CD4-positive, alpha-beta T cell treated with Interleukin-21 for 1 hour (primary cell): ENCODE data around the gene SIK2.

Source experiments
- DNase-seq: peaks from one replicate; pipeline ENCODE4 v3.0.0-alpha.2; 2020

The SIK2 gene

GRCh38 chr11:111601979-111602864 is at the start of gene SIK2:
TSS of gene SIK2 (plus strand) at chr11:111602449. CDS start at chr11:111602564, 115 bp downstream.
- peak; percentile 94 for DNase-seq

- no peak for DNase-seq
Measured at GRCh38 chr11:111554532-111554931, 47.7 kb upstream of the SIK2 start.

GRCh38 chr11:111555255-111555654 is 47.0 kb upstream of the SIK2 start:
- no peak for DNase-seq

- DNase-seq: no peak
Measured at GRCh38 chr11:111557425-111558111, 44.7 kb upstream of the SIK2 start.

- DNase-seq: no peak
Measured at GRCh38 chr11:111559800-111560464, 42.3 kb upstream of the SIK2 start.

GRCh38 chr11:111560800-111561199 is 41.4 kb upstream of the SIK2 start:
- DNase-seq: no peak

GRCh38 chr11:111561306-111561705 is 40.9 kb upstream of the SIK2 start:
- no peak for DNase-seq

GRCh38 chr11:111561791-111562325 is 40.4 kb upstream of the SIK2 start:
- DNase-seq: no peak

GRCh38 chr11:111562692-111563389 is 39.4 kb upstream of the SIK2 start:
- no peak for DNase-seq

- DNase-seq: peak; percentile 71
Measured at GRCh38 chr11:111565114-111565720, 37.0 kb upstream of the SIK2 start.

GRCh38 chr11:111566324-111566723 is 35.9 kb upstream of the SIK2 start:
- DNase-seq: no peak

- DNase-seq: no peak
Measured at GRCh38 chr11:111569476-111569875, 32.8 kb upstream of the SIK2 start.

- DNase-seq: no peak
Measured at GRCh38 chr11:111570796-111571195, 31.5 kb upstream of the SIK2 start.

GRCh38 chr11:111571829-111572501 is 30.3 kb upstream of the SIK2 start:
- no peak for DNase-seq

GRCh38 chr11:111572581-111572980 is 29.7 kb upstream of the SIK2 start:
- no peak for DNase-seq

GRCh38 chr11:111573821-111574249 is 28.4 kb upstream of the SIK2 start:
- DNase-seq: no peak

- no peak for DNase-seq
Measured at GRCh38 chr11:111574373-111575225, 27.6 kb upstream of the SIK2 start.

- DNase-seq: no peak
Measured at GRCh38 chr11:111575740-111576139, 26.5 kb upstream of the SIK2 start.

GRCh38 chr11:111577821-111578220 is 24.4 kb upstream of the SIK2 start:
- DNase-seq: no peak

GRCh38 chr11:111581341-111581740 is 20.9 kb upstream of the SIK2 start:
- no peak for DNase-seq

GRCh38 chr11:111582163-111582562 is 20.1 kb upstream of the SIK2 start:
- no peak for DNase-seq
